GM12865 (cell line): ENCODE data around the gene ZNF521.

ENCODE experiments used
- DNase-seq: peaks from one replicate; pipeline ENCODE4 v3.0.0; 2010; ENCODE audit warnings: low read depth
- H3K4me3 ChIP-seq: 2 replicates; pipeline ENCODE4 v1.5.1; 2011; ENCODE audit warnings: mild to moderate bottlenecking, low read depth, low read length, control low read depth
- TF ChIP-seq, protein P1 (sequence below): IDR thresholded peaks from 2 replicates; pipeline ENCODE4 v1.5.1; 2011; ENCODE audit warnings: low read length, control low read depth, low read depth, inconsistent platforms; ENCODE audit not compliant: insufficient read depth; ENCODE audit errors: missing control alignments

The ZNF521 gene

GRCh38 chr18:25146512-25146910 is 205.5 kb downstream of the ZNF521 start:
- no peak for DNase-seq
- TF ChIP-seq, protein P1, sequence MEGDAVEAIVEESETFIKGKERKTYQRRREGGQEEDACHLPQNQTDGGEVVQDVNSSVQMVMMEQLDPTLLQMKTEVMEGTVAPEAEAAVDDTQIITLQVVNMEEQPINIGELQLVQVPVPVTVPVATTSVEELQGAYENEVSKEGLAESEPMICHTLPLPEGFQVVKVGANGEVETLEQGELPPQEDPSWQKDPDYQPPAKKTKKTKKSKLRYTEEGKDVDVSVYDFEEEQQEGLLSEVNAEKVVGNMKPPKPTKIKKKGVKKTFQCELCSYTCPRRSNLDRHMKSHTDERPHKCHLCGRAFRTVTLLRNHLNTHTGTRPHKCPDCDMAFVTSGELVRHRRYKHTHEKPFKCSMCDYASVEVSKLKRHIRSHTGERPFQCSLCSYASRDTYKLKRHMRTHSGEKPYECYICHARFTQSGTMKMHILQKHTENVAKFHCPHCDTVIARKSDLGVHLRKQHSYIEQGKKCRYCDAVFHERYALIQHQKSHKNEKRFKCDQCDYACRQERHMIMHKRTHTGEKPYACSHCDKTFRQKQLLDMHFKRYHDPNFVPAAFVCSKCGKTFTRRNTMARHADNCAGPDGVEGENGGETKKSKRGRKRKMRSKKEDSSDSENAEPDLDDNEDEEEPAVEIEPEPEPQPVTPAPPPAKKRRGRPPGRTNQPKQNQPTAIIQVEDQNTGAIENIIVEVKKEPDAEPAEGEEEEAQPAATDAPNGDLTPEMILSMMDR = no peak
- H3K4me3 ChIP-seq = no peak overlapping the region

DNA sequence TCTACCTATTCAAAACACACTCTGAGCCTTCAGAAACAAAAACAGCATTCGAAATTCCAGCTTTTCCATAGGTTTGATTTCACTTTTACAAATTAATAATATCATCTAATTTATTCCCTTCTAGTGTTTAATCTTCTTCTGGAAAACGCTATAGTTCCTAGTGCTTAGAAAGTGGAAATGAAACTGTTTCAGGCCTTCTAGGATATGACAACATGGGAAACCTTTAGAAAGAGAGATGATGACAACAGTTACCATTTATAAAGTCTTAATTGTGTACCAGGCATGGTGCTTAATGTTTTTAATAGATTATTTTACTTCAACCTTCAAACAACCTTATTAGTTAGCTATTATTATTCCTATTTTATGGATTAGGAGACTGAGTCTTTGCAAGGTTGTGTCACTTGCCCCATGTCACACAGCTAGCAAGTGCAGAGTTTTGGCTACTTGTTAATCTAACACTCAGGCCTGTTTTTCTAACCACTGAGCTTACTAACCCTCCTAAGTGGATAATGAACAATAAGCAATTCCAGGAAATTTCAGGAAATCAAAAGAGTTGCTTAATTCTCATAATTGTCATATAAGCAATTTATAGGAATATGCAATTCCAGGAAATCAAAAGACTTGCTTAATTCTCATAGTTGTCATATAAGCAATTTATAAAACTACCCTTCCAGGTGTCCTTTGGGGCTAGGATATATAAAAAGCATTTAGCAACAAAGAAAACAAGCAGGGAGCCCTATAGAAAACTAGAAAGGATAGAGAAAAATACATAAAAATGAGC is 206.0 kb downstream of the ZNF521 start:
- TF ChIP-seq, protein P1 = no peak
- H3K4me3 ChIP-seq = no peak overlapping the region
- no peak for DNase-seq

- H3K4me3 ChIP-seq = no peak overlapping the region
- TF ChIP-seq, protein P1 = no peak
- no peak for DNase-seq
Measured at GRCh38 chr18:25144820-25145219, 207.1 kb downstream of the ZNF521 start.

GRCh38 chr18:25141886-25142285 is 210.1 kb downstream of the ZNF521 start:
- DNase-seq = no peak
- no peak overlapping the region for H3K4me3 ChIP-seq
- TF ChIP-seq, protein P1 = no peak

- DNase-seq = no peak
- TF ChIP-seq, protein P1 = no peak
Measured at GRCh38 chr18:25141399-25141798, 210.6 kb downstream of the ZNF521 start.

DNA sequence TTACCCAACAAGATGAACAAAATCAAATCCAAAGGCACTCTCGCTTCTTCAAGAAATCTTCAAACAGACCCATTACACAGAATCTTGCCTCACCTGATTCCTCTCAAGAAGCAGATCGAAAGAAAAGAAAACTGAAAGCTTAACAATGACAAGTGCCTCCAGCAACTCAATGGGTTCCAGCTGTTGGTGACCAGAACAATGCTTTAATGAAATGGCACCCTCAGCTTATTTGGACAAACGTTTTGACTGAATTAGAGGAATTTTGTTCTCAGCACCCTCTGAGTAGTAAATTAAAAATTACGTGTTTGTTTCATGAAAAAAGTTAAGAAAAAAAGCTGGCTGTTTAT is 211.0 kb downstream of the ZNF521 start:
- peak; percentile 32 for DNase-seq
- TF ChIP-seq, protein P1 = no peak
- no peak overlapping the region; the same call in 1 of the 2 replicates for H3K4me3 ChIP-seq

More at GRCh38 chr18:25141399-25141798, 210.6 kb downstream of the ZNF521 start:
- no peak overlapping the region for H3K4me3 ChIP-seq

DNA sequence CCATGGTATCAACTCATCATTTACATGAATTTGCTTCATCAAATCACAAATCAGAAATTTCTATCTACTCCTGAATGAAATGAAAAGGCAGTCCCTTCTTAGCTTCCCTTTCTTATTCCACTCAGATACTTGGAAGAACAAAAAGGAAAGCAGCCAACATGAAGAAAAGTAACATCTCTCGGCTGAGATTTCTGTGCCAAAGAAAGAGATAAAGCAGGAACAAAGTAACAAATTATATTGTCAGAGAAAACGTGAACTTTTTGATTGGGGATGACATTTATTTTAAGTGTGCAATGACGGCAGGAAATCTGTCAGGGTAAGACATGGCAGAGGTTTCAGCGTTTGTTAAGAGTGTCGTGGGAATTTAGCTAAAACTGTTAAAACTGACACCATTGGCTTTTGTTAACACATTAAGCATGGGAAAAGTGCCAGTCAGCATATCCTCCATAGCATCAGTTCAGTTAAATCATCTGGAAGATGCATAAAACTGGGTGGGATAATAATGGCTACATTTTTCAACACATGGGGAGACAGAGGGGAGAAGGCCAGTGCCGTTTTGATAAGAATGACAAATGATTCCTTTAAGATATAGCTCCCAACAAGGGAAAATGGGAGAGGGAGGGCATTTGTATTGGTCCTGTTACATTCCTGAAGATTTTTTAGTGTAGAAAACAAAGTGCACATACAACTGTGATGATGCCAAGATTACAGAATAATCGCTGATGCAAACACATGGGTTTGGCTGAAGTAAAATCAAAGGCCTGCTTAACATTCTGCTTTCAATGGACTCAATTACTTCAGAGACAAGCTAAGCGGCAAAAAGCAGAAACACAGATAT is 211.6 kb downstream of the ZNF521 start:
- DNase-seq = no peak
- no peak overlapping the region; the same call in 1 of the 2 replicates for H3K4me3 ChIP-seq
- TF ChIP-seq, protein P1 = no peak
